Neutrophil (primary cell): ENCODE data around the gene BEND7.
"Not testable (repeated sequence)": the region's sequence is repeated elsewhere in the genome, so short reads cannot be mapped to it uniquely, and the experiment has no call there.

Experiments
- H3K27ac ChIP-seq: fragments of 200-600 bp; sonication (generic); 2 replicates; pipeline ENCODE4 v1.5.1; 2016; ENCODE audit warnings: mild to moderate bottlenecking, moderate library complexity
- H3K27me3 ChIP-seq: fragments of 200-600 bp; sonication (generic); 2 replicates; pipeline ENCODE4 v1.6.0; 2016; ENCODE audit warnings: mild to moderate bottlenecking
- H3K36me3 ChIP-seq: fragments of 200-600 bp; sonication (generic); 2 replicates; pipeline ENCODE4 v1.5.1; 2017
- H3K4me1 ChIP-seq, 2 experiments: fragments of 200-600 bp in 1 of 2; sonication (generic) in 1 of 2; 1 replicate in 1 of 2; 2 replicates in 1 of 2; pipeline versions ENCODE4 v1.5.1 to v1.6.1; 2013 to 2016; ENCODE audit warnings: low read depth in 1 of 2, low read length in 1 of 2, mild to moderate bottlenecking in 1 of 2, moderate library complexity in 1 of 2; ENCODE audit not compliant: control insufficient read depth in 1 of 2, insufficient read depth in 1 of 2
- H3K4me3 ChIP-seq, 2 experiments: fragments of 200-600 bp in 1 of 2; sonication (generic) in 1 of 2; 1 replicate in 1 of 2; 2 replicates in 1 of 2; pipeline ENCODE4 v1.5.1; 2013 to 2016; ENCODE audit warnings: low read depth in 1 of 2, low read length in 1 of 2, mild to moderate bottlenecking in 1 of 2, moderate library complexity in 1 of 2
- H3K9me3 ChIP-seq: fragments of 200-600 bp; sonication (generic); 2 replicates; pipeline ENCODE4 v1.5.1; 2016
- TF ChIP-seq, protein P1 (sequence below): fragments of 200-600 bp; sonication (generic); IDR thresholded peaks from 2 replicates; pipeline ENCODE4 v1.5.1; 2016; ENCODE audit warnings: antibody characterized with exemption

The BEND7 gene

GRCh38 chr10:13542533-13542932, 13.7 kb upstream of the BEND7 start:
- Histone ChIP-seq H3K4me3 (no peak overlapping the region), H3K4me1 (peaks cover 0 to 3% of the 10 kb centered on the region in 2 experiments), H3K27me3 (peaks cover 71% of the 10 kb centered on the region), H3K36me3 (no peaks in the 10 kb centered on the region), H3K27ac (no peak overlapping the region), H3K9me3 (no peaks in the 10 kb centered on the region)
- TF ChIP-seq, protein P1, sequence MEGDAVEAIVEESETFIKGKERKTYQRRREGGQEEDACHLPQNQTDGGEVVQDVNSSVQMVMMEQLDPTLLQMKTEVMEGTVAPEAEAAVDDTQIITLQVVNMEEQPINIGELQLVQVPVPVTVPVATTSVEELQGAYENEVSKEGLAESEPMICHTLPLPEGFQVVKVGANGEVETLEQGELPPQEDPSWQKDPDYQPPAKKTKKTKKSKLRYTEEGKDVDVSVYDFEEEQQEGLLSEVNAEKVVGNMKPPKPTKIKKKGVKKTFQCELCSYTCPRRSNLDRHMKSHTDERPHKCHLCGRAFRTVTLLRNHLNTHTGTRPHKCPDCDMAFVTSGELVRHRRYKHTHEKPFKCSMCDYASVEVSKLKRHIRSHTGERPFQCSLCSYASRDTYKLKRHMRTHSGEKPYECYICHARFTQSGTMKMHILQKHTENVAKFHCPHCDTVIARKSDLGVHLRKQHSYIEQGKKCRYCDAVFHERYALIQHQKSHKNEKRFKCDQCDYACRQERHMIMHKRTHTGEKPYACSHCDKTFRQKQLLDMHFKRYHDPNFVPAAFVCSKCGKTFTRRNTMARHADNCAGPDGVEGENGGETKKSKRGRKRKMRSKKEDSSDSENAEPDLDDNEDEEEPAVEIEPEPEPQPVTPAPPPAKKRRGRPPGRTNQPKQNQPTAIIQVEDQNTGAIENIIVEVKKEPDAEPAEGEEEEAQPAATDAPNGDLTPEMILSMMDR: no peak

- not testable (repeated sequence) for H3K9me3 ChIP-seq, H3K36me3 ChIP-seq, H3K27ac ChIP-seq, H3K4me1 ChIP-seq, H3K4me3 ChIP-seq
- peaks cover 84% of the 10 kb centered on the region for H3K27me3 ChIP-seq
Observed at GRCh38 chr10:13537985-13538384, 9.2 kb upstream of the BEND7 start.

DNA sequence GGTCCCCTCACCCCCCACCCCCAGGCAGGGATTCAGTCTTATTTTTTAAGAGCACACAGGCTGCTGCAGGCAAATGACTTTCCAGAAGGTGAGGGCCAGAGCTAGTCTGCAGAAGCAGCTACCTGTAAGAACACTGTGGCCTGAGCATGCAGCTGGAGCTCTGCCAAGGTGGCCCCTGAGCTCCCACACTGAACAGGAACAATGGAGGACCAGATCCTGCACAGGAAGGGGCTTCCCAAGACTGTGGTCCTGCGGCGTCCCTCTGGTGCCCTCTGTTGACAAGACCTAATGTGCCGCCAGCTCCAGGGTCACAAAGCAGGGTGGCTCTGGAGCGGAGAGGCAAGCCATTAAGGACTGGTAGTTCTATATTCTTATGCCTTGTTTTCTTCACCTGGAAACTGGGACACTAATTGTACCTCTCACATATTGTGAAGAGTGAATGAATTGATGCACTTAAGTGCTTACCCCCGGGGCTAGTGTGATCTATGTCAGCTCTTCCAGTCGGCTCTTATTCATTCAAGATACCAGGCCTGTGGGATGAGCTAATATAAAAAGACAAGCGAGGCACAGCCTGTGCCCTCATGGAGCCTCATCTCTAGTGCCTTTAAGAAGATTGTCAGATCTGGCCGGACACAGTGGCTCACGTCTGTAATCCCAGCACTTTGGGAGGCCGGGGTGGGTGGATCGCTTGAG, 8.0 kb upstream of the BEND7 start:
- Histone ChIP-seq H3K4me1 (peaks cover 0 to 3% of the 10 kb centered on the region in 2 experiments), H3K36me3 (no peaks in the 10 kb centered on the region), H3K27ac (no peak overlapping the region), H3K9me3 (no peaks in the 10 kb centered on the region), H3K27me3 (peaks cover 84% of the 10 kb centered on the region), H3K4me3 (no peak overlapping the region)
- TF ChIP-seq, protein P1: no peak

GRCh38 chr10:13535346-13535745, 6.5 kb upstream of the BEND7 start:
- TF ChIP-seq, protein P1: no peak

GRCh38 chr10:13529714-13529973, 830 bp upstream of the BEND7 start:
- Histone ChIP-seq H3K27me3 (peaks cover 93% of the 10 kb centered on the region), H3K27ac (no peak overlapping the region), H3K4me3 (peak overlapping the region in 1 of 2 experiments; percentile 56), H3K36me3 (no peaks in the 10 kb centered on the region), H3K4me1 (peaks cover 4 to 16% of the 10 kb centered on the region in 2 experiments), H3K9me3 (no peaks in the 10 kb centered on the region)
- TF ChIP-seq, protein P1: no peak

More at GRCh38 chr10:13535346-13535745, 6.5 kb upstream of the BEND7 start:
- Histone ChIP-seq H3K9me3 (no peaks in the 10 kb centered on the region), H3K4me3 (no peak overlapping the region), H3K4me1 (peaks cover 0 to 3% of the 10 kb centered on the region in 2 experiments), H3K27me3 (peaks cover 84% of the 10 kb centered on the region), H3K36me3 (no peaks in the 10 kb centered on the region), H3K27ac (no peak overlapping the region)

DNA sequence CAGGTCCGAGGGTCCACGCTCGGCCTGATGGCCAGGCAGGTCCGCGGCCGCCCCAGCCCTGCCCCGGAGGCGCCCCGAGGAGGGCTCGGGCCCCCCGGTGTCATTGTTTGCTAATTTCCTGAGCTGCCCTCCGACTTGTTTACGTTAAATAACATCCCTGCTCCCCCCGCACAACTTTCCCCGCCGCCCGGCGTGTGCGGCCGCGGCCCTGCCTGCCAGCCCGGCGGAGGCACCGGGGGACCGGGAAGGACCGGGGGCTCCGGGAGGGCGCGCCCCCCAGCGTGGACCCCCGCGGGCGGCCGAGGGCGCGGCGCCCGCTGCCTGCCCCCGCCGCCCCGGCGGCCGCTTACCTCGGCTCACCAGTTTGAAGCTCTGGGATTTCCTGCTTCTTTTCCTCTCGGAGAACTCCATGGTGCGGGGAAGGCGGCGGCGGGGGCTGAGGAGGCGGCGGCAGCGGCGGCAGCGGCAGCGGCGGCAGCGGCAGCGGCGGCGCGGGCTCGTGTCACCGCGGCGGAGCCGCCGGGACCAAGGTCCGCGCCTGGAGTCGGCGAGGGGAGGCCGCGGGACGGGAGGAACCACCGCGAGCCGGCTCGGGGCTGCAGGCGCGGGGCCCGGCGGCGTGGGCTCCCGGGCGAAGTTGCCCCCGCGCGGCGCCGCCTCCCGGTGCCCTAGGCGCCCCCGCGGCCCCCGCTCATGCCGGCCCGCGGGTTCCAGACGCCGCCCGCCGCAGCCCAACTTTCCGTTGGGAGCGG, 515 bp downstream of the BEND7 start:
- Histone ChIP-seq H3K9me3 (no peaks in the 10 kb centered on the region), H3K36me3 (no peaks in the 10 kb centered on the region), H3K4me1 (peaks cover 4 to 16% of the 10 kb centered on the region in 2 experiments), H3K27ac (peak overlapping the region; percentile 42), H3K27me3 (peaks cover 93% of the 10 kb centered on the region), H3K4me3 (peak overlapping the region; percentile 47 to 65)
- TF ChIP-seq, protein P1: no peak
